Raji (cell line): ENCODE measurements around the gene TDRKH.
A peak's percentile ranks its signal among the peaks of the same experiment; 100 is the strongest.

Experiments used
- POLR2A ChIP-seq: IDR thresholded peaks from 2 replicates; pipeline ENCODE4 v1.6.1; 2011; ENCODE audit warnings: low read depth, low read length, control low read depth; ENCODE audit not compliant: insufficient read depth

Gene TDRKH, protein sequence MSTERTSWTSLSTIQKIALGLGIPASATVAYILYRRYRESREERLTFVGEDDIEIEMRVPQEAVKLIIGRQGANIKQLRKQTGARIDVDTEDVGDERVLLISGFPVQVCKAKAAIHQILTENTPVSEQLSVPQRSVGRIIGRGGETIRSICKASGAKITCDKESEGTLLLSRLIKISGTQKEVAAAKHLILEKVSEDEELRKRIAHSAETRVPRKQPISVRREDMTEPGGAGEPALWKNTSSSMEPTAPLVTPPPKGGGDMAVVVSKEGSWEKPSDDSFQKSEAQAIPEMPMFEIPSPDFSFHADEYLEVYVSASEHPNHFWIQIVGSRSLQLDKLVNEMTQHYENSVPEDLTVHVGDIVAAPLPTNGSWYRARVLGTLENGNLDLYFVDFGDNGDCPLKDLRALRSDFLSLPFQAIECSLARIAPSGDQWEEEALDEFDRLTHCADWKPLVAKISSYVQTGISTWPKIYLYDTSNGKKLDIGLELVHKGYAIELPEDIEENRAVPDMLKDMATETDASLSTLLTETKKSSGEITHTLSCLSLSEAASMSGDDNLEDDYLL

DNA sequence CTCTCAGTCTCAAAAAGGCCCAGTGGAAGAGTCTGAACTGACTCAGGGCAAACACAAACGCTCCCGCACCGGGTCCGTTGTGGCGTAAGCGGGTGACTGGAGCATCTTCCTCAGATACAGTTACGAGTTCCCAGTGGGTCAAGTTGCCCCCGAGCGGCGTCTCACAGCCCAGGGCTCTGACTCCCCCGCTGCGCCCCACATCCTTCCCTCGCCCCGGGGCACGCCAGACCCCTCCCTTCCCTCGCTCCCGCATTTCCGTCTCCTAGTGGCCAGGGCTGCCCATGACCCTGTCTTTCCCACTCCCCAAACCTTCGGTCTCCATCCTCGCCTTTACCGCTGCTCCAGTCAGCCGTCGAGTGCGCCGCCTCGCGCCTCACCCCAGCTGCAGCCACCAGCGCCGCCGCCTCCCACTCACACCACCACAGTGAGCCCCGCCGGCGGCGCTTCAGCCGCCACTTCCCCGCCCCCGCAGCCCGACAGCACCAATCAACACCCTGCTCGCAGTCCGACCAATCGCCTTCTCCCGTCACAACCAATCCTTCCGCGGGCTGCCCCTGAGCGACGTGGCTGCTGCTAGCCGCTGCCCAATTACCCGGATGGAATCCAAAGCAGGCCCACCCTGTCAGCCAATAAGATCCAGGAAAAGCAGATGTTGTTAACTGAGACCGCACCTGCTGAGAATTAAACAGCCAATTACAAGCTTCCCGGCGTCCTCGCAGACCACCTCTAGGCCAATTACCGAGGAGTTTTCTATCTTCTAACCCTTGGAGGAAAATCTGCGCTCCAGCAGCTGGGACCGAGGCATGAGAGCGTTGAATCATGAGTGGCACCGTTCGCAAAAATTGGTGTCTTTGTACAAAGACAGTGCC lies at the start of gene TDRKH:
TSS of gene TDRKH (minus strand) at position 430 of the 869 bp plus-strand sequence. CDS start 7,478 bp downstream, outside the sequence.
- TF ChIP-seq POLR2A = peak; percentile 65

DNA sequence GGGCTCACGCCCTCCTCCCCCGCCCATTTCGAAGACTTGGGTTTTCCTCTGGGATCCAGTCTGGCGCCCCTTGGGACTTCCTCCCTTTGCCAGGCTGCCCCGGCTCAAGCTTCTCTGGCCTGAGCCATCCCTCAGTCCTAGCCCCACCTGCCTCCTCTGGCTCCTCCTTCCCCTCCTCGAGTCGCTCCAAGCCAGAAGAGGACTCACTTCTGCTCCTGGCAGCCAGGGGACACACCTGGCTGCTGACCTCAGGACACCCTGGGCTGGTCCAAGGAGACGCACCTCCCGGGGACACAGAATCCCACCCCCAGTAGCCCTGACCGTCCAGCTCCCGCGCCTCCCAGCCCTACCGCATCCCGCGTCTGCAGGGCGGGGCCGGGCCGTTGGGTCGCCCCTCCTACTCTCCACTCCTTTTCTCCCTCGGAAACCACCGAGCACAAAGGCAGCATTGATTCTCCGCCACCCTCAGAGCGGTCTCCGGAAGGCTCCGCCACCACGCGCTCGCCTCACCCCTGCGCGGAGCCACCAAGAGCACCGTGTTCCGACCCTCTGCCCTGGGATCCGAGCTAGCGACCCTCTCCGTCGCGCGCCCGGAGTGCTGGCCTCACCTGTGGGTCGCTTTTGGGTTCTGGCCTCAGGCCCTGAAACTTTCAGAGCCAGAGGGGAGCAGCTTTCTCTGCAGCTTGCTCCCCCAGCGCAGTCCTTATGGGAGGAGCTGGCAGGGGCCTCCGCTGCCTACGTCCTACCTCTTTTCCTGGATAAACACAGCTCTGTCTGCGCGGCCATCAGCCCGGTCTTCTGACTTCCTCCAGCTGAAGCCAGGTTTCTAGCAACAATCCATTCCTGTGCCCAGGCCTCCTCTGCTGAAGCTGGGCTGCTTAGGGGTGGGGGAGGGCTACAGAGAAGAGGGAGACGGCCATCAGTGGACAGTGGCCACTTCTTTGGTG lies 49.4 kb upstream of the TDRKH start, which contains the start of gene C2CD4D:
TSS of gene C2CD4D (minus strand) at position 364 of the 947 bp plus-strand sequence. CDS start 831 bp downstream, outside the sequence.
- TF ChIP-seq POLR2A = no peak

DNA sequence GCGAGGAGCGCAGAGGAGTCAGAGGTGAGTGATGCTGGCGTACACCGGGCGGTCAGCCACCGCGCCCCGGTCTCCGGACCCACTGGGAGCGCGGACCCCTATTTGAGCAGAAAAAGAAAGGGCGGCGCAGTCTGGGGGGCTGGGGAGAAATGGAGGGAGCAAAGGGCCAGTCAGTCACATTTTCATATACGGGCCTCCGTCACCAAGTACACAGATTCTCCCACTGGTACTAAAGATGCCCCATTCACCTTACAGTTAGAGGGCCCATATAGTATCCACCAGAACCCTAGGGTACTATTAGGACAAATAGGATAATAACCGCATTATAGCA lies 48.7 kb upstream of the TDRKH start:
- TF ChIP-seq POLR2A = no peak

DNA sequence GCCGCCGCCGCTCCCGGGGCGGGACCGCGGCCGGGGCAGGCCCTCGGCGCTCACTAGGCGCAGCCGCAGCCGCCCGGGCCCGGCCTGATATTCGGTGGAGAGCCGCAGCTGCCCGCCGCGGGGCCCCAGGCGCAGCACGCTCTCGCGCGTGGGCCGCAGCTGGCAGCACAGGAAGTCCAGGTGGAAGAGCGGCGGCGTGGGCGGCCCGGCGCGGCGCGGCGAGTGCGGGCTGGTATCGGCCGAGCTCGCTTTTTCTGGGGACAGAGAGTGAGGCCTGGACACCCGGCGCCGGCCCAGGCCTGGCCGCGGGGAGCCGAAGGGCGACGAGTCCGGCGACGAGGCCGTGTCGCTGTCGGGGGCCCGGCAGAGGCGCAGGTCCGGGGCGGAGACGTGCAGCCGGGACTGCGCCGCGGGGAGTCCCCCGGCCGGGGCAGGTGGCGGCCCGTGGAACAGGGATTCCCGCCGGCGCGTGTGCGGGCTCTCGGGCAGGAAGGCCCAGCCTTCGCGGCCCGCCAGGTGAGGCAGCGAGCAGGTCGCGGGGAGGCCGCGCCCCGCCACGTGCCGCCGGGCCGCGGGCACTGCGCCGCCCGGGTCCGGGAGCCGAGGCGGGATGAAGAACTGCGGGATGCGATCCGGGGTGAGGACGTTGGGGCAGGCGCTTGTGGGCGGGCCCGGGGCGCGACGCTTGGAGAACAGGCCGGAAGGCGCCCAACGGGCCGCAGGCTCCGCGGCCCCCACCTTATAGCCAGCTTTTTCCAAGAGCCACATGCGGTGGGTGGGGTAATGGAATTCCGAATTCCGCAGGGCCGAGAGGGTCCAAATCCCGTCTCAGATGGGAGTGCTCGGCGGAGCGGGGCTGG lies 48.2 kb upstream of the TDRKH start:
- no peak for TF ChIP-seq POLR2A

DNA sequence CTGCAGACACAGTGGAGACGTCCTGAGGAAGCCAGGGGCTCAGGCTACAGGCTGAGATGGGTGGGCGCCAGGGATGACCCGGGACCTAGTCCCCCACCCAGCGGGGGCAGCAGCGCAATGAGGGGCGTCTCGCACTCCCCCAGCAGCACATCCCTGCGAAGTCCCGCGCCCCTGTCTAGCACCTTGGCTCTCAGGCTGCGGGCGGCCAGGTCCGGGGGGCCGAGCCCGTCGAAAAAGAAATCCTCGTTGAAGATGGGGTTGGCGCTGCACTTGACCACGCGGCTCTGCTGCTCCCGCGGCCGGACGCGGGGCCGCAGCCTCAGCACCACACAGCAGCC lies 47.6 kb upstream of the TDRKH start:
- TF ChIP-seq POLR2A = no peak

DNA sequence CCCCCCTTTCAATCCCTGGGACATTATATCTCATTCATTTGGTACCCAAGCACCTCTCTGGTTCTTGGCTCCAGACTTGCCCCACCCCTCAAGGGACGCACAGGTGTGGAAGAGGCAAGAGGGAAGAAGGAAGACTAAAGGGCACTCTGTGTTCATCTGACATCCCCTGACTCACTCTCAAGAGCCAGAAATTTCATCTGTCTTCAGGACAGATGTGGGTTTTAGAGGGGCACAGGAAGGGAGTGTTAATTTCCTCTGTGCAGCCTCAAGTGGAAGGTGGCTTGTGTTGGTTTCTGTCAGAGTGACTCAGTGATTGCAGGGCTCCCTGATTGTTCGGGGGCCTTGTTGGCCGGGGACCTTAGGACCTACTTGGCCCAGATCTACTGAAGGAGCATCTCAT lies 46.9 kb upstream of the TDRKH start:
- no peak for TF ChIP-seq POLR2A

DNA sequence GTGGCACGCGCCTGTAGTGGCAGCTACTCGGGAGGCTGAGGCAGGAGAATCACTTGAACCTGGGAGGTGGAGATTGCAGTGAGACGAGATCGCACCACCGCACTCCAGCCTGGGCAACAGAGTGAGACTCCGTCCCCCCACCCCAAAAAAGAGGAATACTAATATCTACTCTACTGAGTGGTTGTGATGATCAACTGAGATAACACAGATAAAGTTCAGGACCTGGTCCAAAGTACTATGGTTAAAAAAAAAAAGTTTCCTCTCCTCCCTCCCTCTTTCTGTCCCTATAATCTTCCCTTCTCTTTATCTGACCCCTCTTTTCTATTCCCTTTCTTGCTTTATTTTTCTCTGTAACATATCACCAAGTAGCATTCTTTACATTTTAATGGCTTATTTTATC lies 45.3 kb upstream of the TDRKH start:
- TF ChIP-seq POLR2A = no peak

DNA sequence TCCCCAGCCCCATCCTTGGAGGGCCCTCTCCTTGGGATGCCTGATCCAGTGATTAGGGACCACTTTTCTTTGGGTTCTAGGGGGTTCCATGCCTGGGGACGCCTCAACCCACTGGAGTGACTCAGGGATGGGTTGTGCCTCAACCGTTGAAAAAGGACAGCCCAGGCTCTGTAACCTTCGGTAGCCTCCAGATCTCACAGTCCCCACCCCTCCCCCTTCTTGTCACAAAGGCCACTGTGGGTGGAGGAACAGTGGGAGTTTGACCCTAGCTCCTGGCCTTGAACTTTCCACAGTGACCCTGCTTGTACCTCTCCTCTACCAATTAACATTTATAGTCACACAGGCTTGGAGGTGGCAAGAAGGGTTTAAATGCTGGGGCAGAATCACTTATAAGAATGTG lies 43.9 kb upstream of the TDRKH start:
- no peak for TF ChIP-seq POLR2A

DNA sequence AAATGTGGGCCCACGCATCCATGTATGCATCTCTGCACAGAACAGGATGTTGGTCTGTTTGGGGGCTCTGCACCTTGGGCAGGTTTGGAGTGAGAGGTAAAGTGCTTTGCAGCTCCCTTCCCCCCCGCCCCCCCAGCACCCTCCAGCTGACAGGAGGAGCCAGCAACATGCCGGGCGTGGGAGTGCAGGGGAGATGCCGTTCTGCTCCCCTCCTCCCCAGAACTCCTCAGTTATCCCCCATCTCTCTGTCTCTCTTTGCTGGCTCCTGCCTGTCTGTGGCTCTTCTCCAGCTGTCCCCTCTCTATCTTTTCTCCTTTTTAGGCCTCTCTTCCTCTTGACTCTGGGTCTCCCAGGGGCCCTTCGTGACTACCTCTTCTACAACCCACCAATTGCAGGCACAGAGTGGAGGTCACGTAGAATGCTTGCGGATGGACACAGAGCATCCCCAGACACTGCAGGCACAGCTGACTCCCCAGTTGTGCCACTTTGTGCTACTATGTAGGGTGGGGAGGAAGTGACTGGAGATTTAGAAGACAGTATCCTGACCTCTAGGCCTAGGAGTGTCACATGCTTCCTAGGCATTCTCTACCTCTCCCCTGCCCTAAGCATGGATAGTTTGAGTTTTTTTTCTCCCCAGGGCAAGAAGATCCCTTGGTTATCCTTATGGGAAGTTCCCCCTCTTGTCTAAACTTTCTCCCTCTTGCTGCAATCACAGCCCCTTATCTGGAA lies 43.0 kb upstream of the TDRKH start:
- TF ChIP-seq POLR2A = no peak

DNA sequence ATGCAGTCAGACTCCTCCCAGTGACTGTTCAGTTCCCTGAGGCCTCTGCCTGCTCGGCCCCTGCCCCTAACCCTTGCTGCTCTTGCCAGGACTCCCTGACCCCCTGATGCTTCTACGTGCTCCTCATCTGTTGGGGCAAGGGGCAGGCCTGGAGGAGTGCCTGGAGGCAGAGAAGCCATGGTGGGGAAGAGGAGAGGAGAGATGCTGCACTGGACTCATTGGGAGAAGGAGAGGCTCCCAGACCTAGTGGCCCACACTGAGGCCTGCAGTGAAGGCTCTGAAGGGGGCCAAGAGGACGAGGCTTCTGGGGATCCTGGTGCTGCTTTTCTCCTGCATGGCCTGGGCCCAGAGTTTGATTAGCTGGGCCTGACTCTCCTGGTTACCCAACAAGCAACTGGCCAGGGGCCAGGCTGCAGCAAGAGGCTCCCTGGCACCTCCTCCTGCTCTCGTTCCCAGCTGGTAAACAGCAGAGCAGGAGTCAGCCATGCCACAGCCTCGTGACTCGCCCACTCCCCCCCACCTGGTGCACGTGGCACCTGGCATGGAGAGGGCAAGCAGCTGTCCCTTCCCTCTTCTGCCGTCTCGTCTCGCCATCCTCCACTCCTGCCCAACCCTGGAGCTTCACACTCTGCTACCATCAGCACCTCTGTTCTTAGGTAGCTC lies 42.1 kb upstream of the TDRKH start:
- no peak for TF ChIP-seq POLR2A

DNA sequence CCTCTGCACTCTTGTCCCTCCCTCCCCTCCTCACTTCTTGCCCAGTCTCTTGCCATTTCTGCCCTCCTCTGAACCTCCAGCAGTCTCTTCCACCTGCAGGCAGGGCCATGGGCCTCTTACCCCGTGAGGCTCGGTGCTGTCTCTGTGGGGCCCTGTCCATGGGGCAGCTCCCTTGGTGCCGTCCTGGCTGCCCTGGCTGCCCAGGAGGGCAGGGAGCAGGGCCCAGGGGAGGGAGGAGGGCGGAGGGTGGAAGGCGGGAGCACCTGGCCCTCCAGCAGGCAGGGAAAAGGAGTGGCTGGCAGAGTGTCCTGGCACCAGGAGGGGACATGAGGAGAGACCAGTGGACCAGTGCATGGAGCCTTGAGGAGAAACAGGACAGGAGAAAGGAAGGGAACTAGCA lies 41.3 kb upstream of the TDRKH start, which contains the start of gene RORC:
TSS of gene RORC (minus strand) at position 198 of the 400 bp plus-strand sequence. CDS start at position 160, 38 bp downstream.
- no peak for TF ChIP-seq POLR2A

DNA sequence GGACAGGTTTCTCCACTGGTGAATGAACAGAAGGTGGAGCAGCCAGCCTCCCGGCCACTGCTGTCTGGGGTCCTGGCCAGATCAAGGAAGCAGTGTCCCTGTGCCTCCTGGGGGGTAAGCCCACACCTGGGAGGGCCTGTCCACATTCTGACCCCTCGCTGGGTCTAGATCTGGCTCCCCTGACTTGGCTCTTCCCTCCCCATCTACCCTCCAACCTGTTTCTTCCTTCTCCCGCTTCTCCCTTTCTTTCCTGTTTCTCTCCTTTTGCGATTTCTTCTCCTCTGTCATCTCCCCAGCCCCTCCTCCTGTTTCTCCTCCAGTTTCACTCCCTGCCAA lies 40.9 kb upstream of the TDRKH start:
- no peak for TF ChIP-seq POLR2A

DNA sequence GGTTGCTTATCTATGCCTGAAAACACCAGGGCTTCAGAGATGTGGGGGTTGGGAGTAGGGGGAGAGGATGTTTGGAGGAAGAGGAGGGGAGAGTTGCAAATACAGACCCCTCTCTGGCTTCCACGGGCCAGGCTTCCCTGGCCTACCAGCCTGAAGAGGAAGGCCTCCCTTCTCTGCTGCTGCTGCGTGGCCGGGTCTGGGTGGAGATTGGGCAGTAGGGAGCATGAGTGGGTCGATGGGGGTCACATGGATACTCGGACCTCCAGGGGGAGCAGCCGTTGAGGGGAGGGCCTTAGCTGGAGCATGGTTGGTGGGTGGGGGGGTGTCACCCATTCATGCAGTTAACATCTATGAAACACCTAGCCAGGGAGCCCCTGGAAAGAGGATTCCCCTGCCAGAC lies 39.8 kb upstream of the TDRKH start:
- no peak for TF ChIP-seq POLR2A
